ENCODE measurements around the gene ALDH8A1.
"Not testable (repeated sequence)": the region's sequence is repeated elsewhere in the genome, so short reads cannot be mapped to it uniquely, and the experiment has no call there.

The ALDH8A1 gene

DNA sequence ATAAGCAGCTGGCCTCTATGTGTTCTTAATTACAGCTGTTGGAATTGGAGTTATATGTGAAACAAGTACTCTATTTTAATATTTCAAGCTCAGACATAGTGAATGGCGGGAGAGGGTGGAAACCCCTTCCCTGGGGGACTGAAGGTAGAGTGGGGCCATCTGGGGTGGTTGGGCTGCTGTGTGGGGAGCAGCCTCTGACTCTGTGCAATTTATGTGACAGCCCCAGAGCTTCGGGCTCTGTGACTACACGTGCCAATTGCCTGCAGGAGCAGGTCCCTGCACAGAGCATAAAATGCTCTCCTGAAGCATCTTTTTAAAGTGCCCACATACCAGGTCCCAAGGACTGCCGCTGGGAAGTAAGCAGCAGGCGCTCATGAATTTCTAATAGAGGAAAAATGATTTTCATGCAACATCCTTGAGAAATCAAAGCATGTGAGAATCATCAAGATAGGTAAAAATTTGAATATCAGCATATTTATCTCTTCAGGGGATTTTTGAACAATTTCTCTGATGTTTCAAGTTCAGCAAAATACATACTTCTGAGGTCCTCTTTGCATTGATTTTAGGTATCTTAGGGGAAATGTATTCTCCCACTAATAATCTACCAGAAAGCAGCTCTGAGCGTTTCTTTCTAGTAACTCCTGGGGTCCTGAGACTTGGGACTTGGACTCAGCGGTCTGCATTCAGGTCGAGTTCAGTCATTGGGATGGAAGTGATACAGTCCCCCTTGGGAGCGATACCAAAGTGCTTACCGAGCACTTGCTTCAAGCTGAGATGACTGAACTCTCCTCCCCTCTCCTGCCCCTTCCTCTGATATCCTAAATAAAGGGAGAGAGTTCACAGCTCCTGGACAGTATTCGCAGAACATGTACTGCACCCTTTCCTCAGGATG is 40.0 kb downstream of the ALDH8A1 start:
- DNase-seq, result no peak

DNA sequence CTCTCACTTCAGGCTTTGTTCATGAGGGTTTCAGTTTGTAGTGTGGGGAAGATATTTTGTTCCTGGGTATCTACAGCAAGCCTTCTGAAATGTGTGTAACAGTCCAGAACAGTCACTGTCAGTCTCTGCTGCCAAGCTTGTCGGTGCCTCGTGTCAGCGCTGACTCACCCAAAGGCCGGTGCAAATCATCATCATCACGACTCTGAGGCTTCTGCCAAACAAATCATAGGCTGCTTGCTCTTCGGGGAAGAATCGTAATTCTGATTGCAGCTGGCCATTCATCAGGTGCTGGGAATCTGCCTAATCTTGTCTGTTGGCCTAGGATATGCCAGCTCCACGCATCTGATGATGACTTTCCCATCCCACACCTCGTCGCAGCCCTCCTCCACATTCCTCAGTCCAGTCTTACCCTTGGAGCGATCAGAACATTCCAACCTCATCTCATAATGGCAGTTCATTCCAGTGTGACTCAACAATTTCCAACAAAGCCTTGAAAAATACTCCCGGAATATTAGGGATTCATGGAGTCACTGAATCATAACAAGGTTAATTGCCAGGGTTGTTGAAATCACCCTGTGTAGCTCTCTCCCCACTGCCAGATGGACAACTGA is 40.9 kb downstream of the ALDH8A1 start:
- no peak for DNase-seq

DNA sequence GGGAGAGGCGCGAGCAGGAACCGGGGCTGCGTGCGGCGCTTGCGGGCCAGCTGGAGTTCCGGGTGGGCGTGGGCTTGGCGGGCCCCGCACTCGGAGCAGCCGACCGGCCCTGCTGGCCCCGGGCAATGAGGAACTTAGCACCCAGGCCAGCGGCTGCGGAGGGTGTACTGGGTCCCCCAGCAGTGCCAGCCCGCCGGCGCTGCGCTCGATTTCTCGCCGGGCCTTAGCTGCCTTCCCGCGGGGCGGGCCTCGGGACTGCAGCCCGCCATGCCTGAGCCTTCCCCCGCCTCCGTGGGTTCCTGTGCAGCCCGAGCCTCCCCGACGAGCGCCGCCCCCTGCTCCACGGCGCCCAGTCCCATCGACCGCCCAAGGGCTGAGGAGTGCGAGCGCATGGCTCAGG is 45.2 kb downstream of the ALDH8A1 start:
- DNase-seq, result not testable (repeated sequence)

DNA sequence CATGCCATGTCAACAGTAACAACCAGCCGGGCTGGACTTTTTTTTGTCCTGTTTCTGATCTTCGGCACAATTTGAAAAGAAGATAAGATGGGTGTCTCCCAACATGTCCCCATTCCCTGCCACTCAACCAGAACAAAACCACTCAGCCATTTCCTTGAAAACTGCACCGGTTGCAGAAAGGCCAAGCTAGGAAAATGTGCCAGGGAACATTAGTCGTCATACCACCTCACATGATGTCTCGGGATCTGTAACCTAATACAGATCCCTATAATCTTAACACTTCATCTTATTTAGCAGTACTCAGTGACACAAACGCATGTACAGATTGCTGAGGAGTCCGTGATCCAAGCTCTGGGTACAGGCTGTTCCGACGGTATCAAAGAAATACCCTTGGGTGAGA is 46.5 kb downstream of the ALDH8A1 start:
- DNase-seq, result no peak

DNA sequence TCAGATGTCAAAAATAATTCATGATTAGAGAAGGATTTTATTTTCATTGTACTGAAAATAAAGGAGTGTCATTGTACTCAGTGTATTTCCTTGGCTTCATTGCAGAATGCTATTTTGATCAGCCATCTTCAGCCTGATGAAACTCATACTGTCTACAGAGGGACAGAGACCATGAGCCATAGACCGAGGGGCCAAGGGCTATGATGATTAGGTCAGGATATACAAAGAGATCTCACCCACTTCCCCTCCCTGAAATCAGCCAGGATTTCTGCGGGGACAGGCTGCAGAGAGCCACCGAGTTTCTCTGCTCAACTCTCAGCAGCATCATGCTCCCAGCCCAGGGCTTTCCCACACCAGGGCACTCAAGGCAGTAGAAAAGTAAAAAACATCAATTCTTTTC is 47.0 kb downstream of the ALDH8A1 start:
- DNase-seq, result no peak

DNA sequence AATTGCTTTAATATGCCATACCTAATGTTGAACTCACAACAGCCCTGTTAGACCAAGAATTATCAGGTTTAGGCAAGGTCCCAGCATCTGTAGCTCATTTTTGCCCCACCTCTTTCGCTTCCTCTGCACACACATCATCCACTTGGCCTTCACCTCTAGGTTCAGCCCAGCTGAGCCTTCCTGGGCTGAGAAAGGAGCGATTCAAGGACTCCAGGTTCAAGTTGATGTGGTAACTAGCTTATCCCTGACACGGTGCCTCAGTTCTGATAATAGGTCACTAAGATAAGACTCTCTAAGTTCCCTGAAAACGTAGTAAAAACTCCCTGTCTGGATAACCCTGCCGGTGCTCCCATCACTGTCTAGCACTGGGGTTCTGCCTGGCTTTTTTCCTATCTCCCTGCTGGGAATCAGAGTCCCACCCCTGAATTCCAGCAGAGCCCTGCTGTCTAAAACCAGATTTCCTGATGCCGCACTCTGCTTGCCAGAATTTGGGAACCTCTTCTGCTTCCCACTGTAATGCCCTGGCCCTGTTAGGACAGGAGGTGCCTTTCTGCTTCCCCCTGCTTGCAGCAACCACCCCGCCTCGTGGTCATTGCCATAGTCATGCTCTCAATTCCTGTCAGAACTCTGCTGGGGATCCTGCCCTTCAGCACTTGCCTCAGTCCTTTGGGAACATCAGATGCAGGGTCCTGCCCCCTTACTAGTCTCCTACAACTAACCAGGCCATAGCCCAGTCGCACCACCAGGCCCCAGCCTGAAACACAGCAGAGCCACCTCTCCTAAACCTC is 47.6 kb downstream of the ALDH8A1 start:
- no peak for DNase-seq

DNA sequence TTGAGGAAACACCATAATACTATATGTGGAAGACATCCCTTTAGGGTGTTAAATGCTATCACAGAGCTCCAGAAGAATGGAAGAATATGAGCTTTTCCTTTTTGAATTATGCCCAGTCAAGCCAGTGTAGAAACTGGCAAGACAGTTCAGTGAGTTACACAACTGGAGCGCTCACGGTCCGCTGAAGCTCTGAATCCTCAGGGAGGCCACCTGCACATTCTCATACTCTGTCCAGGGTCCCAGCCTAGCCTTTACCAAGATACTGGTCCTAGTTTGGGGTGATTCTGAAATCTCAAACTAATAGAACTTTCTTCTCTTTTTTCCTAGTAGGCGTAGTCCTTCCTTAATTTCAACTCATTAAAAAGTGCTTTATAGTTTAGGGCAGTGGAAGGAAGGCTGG is 51.3 kb downstream of the ALDH8A1 start:
- no peak for DNase-seq

DNA sequence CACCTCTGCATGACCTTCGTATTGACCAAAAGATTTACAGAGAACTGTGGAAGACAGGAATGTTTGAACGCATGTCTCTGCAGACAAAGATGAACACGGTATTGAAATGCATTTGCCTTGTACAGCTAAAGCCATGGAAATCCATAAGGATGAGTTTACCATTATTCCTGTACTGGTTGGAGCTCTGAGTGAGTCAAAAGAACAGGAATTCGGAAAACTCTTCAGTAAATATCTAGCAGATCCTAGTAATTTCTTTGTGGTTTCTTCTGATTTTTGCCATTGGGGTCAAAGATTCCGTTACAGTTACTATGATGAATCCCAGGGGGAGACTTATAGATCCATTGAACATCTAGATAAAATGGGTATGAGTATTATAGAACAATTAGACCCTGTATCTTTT is 51.7 kb downstream of the ALDH8A1 start:
- DNase-seq, result not testable (repeated sequence)

DNA sequence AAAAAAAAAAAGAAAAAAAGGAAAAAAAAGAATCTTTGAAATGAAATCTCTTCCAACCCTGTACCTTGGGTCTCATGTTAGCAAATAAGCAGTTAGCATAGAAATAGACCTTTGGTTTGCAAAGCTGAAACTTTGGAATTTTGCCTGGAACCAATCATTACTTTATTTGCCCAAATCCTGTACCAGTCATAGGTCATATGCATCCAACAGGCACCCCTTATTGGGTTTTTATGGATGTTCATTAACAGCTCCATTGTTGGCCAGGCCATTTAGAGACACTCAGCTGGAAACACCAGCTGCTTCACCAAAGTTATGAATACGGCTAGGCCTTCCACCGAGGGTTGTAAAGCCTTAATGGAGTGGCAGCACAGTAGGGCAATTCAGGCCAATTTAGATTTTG is 53.0 kb downstream of the ALDH8A1 start:
- DNase-seq, result no peak

DNA sequence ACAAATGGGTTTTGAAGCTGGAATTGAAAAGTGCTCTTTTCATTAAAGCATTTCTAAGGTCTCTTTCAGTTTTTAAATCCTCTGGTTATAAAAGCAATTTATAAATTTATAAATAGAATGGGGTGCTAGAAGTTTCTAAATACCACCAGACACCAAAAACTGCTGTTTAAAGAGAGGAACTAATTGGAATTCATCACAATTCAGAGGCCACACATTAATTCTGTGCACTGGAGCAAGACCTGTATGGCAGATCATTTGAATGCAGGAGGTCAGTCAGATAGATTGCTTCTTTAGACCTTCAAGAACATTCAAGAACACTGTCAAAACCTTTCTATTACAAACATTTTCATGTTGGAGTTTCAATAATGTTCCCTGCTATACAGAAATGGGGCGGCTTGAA is 55.1 kb downstream of the ALDH8A1 start:
- no peak for DNase-seq

DNA sequence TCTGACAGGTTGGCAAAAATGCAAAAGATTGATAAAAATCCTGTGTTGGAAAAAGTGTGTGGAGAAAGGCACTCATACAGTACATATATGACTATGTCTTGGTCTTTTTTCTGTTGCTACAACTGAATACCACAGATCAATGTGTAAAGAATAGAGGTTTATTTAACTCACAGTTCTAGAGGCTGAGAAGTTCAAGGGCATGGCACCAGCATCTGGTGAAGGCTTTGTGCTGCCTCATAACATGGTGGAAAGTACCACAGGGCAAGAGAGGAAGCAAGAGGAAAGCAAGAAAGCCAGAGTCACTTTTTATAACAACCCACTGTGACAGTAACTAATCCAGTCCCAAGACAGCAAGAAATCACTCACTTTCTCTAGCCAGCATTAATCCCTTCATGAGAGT is 57.5 kb downstream of the ALDH8A1 start:
- DNase-seq, result no peak

DNA sequence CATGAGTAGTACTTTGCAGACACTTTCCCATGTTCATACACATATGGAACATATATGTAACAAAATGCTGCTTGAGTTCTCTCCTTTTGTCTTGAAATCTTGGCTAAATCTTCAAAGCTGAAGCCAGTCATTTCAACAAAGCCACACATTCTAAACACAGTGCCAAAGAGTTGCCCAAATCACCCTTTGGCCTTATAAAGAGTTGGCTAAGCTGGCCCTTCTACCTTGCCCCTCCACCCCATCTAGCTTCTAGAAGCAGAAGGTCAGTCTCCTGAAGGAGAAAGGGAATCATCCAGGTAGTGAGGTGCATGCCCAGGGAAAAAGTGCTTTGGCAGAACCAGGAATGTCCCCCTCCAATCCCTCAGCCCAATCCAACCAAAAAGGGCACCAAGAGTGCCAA is 58.3 kb downstream of the ALDH8A1 start:
- no peak for DNase-seq

DNA sequence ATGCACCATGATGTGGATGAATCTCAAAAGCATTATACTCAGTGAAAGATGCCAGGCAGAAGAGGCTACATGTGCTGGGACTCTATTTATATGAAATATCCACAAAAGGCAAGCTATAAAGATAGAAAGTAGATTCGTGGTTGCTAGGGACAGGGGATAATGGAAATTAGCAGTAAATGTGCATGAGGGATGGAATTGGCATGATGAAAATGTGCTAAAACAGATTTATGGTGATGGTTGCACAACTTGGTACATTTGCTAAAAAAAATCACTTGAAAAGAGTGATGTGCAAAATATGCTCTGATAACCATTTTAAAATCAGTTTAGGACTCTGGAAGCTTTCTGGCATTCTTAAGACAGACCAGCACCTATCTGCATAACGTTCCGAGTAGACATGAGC is 61.6 kb downstream of the ALDH8A1 start:
- DNase-seq, result no peak

DNA sequence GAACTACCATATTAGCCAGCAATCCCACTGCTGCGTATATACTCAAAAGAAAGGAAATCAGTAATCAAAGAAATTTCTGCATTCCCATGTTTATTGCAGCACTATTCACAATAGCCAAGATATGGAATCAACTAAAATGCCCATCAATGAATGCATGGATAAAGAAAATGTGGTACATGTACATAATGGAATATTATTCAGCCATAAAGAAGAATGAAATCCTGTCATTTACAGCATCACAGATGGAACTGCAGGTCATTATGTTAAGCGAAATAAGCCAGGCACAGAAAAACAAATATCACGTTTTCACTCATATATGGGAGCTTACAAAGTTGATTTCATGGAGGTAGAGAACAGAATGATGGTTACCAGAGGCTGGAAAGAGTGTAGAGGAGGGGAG is 65.1 kb downstream of the ALDH8A1 start:
- no peak for DNase-seq

DNA sequence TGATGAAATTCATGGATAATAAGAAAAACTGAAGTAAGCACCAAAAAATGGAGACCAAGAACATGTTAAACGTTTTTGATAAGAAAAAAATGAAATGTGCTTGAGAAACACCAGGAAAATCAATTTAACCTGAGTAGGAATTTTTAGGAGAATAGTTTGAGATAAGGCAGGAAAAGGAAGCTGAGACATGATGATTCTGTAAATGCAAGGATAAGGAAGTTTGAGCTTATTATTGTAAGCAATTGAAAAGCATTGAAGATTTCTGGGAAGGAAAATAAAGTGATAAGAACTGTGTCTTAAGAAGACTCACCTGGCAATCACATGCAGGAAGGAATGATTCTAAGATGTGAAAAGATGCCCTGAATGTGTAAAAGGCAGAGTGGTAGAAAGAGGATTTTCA is 66.6 kb downstream of the ALDH8A1 start:
- DNase-seq, result no peak

DNA sequence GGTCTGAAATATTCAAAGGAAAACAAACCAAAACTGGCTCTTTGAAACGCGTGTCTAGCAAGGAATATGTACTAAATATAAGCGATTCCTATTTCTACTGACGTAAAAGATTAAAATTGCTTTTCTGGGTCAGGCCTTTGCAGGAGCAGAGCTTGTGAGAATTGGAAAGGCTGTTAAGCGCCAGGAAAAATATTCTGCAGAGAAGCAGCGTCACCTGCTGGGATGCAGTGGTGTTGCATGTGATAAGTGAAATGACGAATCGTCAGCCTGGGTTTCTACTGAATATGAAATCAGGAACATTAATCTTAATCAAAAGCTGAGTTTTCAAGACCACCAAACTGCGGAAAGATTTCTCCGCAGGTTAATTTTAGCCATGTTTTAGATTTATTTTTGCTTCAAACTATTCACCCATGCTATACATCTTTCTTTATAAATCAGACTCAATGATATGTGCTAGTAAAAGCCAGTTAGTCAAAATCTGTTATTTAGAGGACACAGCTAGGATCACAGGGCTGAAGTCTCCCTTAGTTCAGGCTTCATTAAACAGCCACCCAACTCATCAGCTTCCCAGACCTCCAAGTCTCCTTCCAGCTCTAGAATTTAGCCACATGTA is 67.4 kb downstream of the ALDH8A1 start:
- DNase-seq, result no peak

DNA sequence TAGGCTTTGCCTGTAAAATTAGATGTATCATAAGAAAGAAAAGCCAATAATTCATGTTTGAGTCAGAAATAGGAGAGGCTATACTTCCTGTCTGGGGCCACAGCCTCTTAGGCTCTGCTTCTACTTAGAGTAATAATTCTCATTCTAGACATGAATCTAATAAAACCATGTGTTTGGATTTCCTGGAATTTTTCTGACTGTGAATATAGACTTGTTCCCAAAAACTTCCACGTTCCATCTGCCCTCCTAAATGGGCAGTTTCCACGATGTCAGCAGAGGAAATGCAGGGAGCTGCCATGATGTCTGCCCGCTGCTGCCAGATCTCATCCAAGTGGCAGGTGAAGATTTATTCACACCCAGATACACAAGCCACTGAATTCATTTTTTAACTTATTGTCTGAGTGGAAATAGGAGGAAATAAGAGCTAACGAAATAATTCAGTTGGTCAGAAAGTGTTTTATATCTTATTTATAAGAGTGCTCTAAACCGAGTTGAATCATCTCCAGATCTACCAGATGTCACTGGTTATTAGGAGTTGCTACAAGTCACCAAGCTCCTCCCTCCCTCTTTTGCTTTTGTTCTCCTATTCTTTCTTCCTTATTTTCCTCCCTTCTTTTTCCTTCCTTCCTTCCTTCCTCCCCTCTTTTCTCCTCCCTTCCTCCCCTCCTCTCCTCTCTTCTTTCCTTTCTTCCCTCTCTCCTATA is 69.3 kb downstream of the ALDH8A1 start:
- no peak for DNase-seq

DNA sequence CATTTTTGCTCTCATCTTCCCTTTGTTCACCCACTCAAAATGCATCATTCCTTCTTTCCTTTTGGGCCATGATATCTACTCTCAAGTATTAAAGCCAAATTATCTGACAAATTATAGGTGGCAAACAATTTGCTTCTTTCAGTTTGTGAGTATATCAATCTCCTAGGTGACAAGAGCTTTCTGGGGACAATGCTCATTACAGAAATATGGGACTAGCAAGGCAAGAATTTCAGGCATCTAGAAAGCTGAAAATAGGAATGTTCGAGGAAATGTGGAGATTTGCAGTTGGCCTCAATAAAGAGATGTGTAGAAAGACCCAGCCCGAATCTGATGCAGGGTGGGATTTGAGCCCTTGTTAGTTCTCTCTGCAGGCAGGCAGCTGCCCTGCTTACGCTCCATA is 71.8 kb downstream of the ALDH8A1 start:
- DNase-seq, result no peak

DNA sequence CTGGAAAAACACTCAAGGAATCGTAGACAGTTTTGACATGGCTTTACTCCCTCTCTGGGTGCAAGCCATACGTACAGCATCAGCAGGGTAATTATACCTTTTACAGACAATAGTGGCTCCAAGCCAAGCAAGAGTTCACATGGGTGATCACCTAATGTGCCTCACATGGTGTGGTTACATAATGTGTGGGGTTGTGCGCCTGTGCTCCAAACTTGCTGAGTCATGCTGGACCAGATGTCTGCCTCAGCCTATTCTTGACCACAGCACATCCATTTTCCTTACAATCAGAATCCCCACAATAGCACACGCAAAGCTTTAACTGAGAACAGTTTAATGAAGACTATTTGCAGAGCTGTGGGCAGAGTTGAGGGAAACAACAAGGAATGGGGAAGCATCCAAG is 74.5 kb downstream of the ALDH8A1 start:
- DNase-seq, result no peak

DNA sequence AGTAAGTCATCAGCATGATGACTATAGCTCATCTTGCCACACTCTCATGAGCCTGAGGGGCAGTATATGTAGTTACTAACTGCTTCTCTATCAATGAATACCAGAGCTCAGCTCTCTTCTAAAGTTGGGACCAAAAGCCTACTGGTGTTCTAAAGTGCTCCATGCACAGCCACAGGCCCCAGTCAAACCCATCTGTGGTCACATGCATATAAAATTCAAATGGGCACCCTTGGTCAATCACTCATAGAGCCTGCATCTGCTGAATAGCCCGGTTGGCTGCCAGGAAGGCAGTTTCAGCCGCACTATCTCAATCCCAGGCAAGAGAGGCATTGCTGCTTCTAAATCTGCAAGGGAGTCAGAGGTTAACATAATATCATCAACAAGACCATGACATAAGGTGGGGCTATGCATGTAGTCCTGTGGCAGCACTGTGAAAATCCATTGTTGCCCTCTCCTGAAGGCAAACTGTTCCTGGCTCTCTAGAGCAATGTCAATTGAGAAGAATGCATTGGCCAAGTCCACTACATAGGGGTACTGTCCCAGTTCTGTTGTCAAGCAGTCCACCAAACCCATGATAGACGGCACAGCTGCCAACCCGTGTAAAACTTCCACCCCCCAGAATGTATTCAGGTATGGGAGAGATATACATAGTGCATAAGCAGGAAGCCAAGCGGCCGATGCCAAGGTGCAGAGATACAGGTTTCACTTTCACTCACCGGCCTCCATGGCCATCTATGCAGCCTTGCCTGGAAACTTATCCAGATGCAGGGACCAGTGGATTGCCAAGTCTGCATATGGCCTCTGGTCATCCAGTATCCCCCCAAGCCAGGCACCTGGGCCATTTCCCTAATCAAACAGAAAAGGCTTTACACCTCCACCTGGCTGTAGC is 76.2 kb downstream of the ALDH8A1 start:
- no peak for DNase-seq

DNA sequence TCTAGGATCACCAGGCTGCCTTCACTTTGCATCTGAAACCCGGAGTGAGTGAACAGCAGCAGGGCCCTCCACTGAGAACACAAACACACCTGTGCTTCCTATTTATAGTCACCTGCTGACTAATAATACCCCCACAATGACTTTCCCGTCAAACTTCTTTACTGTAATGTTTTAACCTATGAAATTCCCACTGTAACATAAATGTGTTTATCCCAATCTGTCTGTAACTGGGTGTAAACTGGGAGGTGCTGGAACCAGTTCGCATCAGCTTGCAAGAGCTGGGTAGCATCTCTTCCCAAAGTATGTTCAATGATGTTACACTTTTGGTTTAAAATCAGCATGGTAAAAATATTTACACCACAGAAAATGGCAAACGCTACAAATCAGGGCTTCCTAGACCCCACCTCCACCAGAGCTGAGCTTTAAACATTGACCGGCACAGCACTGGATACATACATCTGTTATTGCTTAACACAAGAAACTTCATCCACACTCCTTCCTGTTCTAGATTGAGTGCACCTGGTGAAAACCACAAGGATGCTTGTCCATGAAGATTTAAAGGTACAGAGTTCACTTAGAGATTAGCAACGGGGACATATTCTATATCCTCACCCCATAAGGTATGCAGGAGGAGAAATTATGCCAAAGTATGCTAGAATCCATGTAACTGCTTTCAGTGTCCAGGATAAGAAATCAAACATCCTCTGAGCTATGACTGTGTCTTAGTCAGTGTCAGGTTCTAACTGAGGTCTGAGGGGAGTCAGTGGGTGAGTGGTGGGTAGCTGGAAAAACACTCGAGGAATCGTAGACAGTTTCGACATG is 79.0 kb downstream of the ALDH8A1 start:
- DNase-seq, result no peak

All from NCI-H1048 (cell line).